Measurements from ENCODE around the gene FBP2. TPM values are rescaled to one million over a fixed set of nuclear protein-coding genes. Genes with fewer than 3 reads are reported as not detected.

FBP2 gene
- total RNA-seq, 1 experiment from 2014 or later = not detected

DNA sequence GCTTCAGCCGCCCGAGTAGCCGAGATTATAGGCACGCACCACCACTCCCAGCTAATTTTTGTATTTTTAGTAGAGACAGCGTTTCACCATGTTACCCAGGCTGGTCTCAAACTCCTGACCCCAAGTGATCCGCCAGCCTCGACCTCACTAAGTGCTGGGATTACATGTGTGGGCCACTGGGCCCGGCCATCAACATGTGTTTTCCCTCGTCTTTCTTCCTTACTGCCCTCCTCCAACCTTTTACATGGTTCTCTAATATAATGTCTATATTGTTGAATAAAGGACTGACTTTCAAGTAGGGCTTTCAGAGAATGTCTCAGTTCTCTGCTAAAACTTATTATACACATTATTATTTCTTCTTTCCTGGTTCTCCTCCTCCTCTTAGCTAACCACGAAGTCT, 60.0 kb downstream of the FBP2 start:
- no peaks in the 10 kb centered on the region for H4K20me1 ChIP-seq (ENCODE audit: insufficient read depth)
- no peaks in the 10 kb centered on the region for H3K9me3 ChIP-seq (ENCODE audit: control insufficient read depth in 1 of 2, insufficient read depth in 1 of 2, low read depth in 1 of 2, low read length in 2 of 2)
- intact Hi-C loops (cut with micrococcal nuclease) = no loop called here
- H3K27me3 ChIP-seq (ENCODE audit: insufficient read depth, low read length) = no peaks in the 10 kb centered on the region
- TF ChIP-seq, protein P1, sequence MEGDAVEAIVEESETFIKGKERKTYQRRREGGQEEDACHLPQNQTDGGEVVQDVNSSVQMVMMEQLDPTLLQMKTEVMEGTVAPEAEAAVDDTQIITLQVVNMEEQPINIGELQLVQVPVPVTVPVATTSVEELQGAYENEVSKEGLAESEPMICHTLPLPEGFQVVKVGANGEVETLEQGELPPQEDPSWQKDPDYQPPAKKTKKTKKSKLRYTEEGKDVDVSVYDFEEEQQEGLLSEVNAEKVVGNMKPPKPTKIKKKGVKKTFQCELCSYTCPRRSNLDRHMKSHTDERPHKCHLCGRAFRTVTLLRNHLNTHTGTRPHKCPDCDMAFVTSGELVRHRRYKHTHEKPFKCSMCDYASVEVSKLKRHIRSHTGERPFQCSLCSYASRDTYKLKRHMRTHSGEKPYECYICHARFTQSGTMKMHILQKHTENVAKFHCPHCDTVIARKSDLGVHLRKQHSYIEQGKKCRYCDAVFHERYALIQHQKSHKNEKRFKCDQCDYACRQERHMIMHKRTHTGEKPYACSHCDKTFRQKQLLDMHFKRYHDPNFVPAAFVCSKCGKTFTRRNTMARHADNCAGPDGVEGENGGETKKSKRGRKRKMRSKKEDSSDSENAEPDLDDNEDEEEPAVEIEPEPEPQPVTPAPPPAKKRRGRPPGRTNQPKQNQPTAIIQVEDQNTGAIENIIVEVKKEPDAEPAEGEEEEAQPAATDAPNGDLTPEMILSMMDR (IDR thresholded peaks at IDR 0.05 in 2 of 3, conservative IDR thresholded peaks at IDR 0.05 in 1 of 3; ENCODE audit: borderline replicate concordance in 1 of 3, insufficient read depth in 1 of 3, low read depth in 2 of 3, low read length in 2 of 3) = no peak
- no peak for TF ChIP-seq SP1 (IDR thresholded peaks at IDR 0.05; ENCODE audit: low read depth)
- TF ChIP-seq CBX3 (IDR thresholded peaks at IDR 0.05; ENCODE audit: low read depth) = no peak
- no peak for TF ChIP-seq CEBPB (IDR thresholded peaks at IDR 0.05; ENCODE audit: low read depth)
- TF ChIP-seq YY1 (IDR thresholded peaks at IDR 0.05; ENCODE audit: extremely low read depth, insufficient replicate concordance, low read depth, low read length) = no peak
- TF ChIP-seq SRF (IDR thresholded peaks at IDR 0.05; ENCODE audit: low read depth) = no peak
- no peak for TF ChIP-seq JUND (IDR thresholded peaks at IDR 0.05)
- no peaks in the 10 kb centered on the region for H3K4me1 ChIP-seq (ENCODE audit: control insufficient read depth in 1 of 2, insufficient read depth in 2 of 2, low read length in 2 of 2)
- no peak overlapping the region for H2AFZ ChIP-seq (ENCODE audit: low read depth, low read length, poor library complexity, severe bottlenecking)
- H3K9ac ChIP-seq (ENCODE audit: low read length) = no peak overlapping the region
- no peaks in the 10 kb centered on the region for H3K79me2 ChIP-seq (ENCODE audit: insufficient read depth, low read length)
- no peak overlapping the region for H3K4me3 ChIP-seq (replicated peaks in 1 of 2; ENCODE audit: low read depth in 1 of 2, low read length in 2 of 2)
- no peaks in the 10 kb centered on the region for H3K9me2 ChIP-seq (ENCODE audit: insufficient read depth)
- RAD21 ChIA-PET (ENCODE audit: low non-redundant PET in 1 of 2, low total read pairs in 2 of 2, uncharacterized antibody in 2 of 2, unreplicated experiment in 2 of 2) = no interaction called here
- no TSS peak for BruUV-seq (replicated peaks)
- POLR2A ChIA-PET = no interaction called here
- ATAC-seq = no peak
- no peak overlapping the region for H3K27ac ChIP-seq (ENCODE audit: low read depth, low read length)
- no peak for DNase-seq (ENCODE audit: low read depth, low spot score)
- no peaks in the 10 kb centered on the region for H3K36me3 ChIP-seq (ENCODE audit: control insufficient read depth in 1 of 2, insufficient read depth in 2 of 2, low read length in 2 of 2)
- H3K4me2 ChIP-seq (ENCODE audit: low read length) = no peak overlapping the region
- CTCF ChIA-PET = no interaction called here

DNA sequence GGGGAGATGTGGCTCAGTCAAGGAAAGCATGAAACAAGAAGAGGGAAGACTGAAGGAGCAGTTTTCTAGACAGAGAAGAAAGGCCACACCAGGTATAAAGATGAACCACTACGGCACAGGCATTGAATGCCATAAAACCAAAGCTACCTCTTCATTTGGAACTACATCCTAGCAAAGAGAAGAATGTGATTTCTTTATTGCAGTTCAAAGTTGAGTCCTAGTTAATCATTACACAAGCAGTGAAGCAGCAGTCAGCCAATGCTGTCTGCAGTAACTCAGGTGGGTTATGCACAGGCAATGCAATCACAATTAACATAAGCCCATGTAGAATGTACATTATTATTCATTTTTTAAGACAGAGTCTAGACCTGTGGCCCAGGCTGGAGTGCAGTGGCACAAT, 60.5 kb downstream of the FBP2 start:
- no peak for ATAC-seq
- TF ChIP-seq, protein P2, sequence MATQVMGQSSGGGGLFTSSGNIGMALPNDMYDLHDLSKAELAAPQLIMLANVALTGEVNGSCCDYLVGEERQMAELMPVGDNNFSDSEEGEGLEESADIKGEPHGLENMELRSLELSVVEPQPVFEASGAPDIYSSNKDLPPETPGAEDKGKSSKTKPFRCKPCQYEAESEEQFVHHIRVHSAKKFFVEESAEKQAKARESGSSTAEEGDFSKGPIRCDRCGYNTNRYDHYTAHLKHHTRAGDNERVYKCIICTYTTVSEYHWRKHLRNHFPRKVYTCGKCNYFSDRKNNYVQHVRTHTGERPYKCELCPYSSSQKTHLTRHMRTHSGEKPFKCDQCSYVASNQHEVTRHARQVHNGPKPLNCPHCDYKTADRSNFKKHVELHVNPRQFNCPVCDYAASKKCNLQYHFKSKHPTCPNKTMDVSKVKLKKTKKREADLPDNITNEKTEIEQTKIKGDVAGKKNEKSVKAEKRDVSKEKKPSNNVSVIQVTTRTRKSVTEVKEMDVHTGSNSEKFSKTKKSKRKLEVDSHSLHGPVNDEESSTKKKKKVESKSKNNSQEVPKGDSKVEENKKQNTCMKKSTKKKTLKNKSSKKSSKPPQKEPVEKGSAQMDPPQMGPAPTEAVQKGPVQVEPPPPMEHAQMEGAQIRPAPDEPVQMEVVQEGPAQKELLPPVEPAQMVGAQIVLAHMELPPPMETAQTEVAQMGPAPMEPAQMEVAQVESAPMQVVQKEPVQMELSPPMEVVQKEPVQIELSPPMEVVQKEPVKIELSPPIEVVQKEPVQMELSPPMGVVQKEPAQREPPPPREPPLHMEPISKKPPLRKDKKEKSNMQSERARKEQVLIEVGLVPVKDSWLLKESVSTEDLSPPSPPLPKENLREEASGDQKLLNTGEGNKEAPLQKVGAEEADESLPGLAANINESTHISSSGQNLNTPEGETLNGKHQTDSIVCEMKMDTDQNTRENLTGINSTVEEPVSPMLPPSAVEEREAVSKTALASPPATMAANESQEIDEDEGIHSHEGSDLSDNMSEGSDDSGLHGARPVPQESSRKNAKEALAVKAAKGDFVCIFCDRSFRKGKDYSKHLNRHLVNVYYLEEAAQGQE (IDR thresholded peaks at IDR 0.05; ENCODE audit: low read depth) = no peak
- TF ChIP-seq, protein P1 (IDR thresholded peaks at IDR 0.05 in 2 of 3, conservative IDR thresholded peaks at IDR 0.05 in 1 of 3; ENCODE audit: borderline replicate concordance in 1 of 3, insufficient read depth in 1 of 3, low read depth in 2 of 3, low read length in 2 of 3) = no peak
- no peak for TF ChIP-seq SP1 (IDR thresholded peaks at IDR 0.05; ENCODE audit: low read depth)
- no peak for TF ChIP-seq ZNF274 (IDR thresholded peaks at IDR 0.05; ENCODE audit: low read depth, low read length)
- no peak for TF ChIP-seq SIN3A (IDR thresholded peaks at IDR 0.05; ENCODE audit: low read depth)

More for the DNA sequence above, 60.5 kb downstream of the FBP2 start:
- H3K4me3 ChIP-seq (replicated peaks in 1 of 2; ENCODE audit: low read depth in 1 of 2, low read length in 2 of 2) = no peak overlapping the region
- no peaks in the 10 kb centered on the region for H3K27me3 ChIP-seq (ENCODE audit: insufficient read depth, low read length)
- no peaks in the 10 kb centered on the region for H3K36me3 ChIP-seq (ENCODE audit: control insufficient read depth in 1 of 2, insufficient read depth in 2 of 2, low read length in 2 of 2)
- no peak overlapping the region for H3K9ac ChIP-seq (ENCODE audit: low read length)
- BruUV-seq (replicated peaks) = no TSS peak
- H4K20me1 ChIP-seq (ENCODE audit: insufficient read depth) = no peaks in the 10 kb centered on the region
- ChIA-PET POLR2A (no interaction called here), CTCF (no interaction called here), RAD21 (ENCODE audit: low non-redundant PET in 1 of 2, low total read pairs in 2 of 2, uncharacterized antibody in 2 of 2, unreplicated experiment in 2 of 2) (no interaction called here)
- intact Hi-C loops (cut with micrococcal nuclease) = no loop called here
- no peaks in the 10 kb centered on the region for H3K9me3 ChIP-seq (ENCODE audit: control insufficient read depth in 1 of 2, insufficient read depth in 1 of 2, low read depth in 1 of 2, low read length in 2 of 2)
- H3K4me2 ChIP-seq (ENCODE audit: low read length) = no peak overlapping the region
- no peaks in the 10 kb centered on the region for H3K9me2 ChIP-seq (ENCODE audit: insufficient read depth)
- no peak overlapping the region for H3K27ac ChIP-seq (ENCODE audit: low read depth, low read length)
- DNase-seq (ENCODE audit: low read depth, low spot score) = no peak
- no peaks in the 10 kb centered on the region for H3K79me2 ChIP-seq (ENCODE audit: insufficient read depth, low read length)
- H3K4me1 ChIP-seq (ENCODE audit: control insufficient read depth in 1 of 2, insufficient read depth in 2 of 2, low read length in 2 of 2) = no peaks in the 10 kb centered on the region
- no peak overlapping the region for H2AFZ ChIP-seq (ENCODE audit: low read depth, low read length, poor library complexity, severe bottlenecking)
